AML-193 (cell line): ENCODE data around the gene TBX21.
"Not testable (repeated sequence)": the region's sequence is repeated elsewhere in the genome, so short reads cannot be mapped to it uniquely, and the experiment has no call there.

ENCODE experiments used
- DNase-seq, 2 experiments: peaks; one replicate each; lab custom pipeline; 2025; lab: John Stamatoyannopoulos, UW

TBX21 gene

DNA sequence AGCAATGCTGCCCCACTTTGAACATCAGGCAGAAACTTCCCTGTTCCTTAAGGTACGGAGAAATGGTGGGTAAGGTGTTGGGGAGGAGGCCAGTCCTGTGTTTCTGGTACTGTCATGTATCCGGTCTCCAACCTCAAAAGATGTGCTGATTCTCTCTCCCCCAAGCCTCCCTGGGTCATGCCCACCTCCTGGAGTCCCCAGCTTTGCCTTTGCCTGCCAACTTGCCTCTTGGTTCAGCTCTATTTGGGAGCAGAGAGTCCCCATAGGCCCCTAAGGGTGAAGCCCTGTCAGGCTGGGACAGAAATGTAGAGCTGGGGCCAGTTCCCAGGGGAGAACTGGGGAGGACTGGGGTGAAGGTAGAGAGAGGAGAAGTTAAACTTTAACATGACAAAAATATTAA is 1.6 kb upstream of the TBX21 start:
- no peak for DNase-seq

DNA sequence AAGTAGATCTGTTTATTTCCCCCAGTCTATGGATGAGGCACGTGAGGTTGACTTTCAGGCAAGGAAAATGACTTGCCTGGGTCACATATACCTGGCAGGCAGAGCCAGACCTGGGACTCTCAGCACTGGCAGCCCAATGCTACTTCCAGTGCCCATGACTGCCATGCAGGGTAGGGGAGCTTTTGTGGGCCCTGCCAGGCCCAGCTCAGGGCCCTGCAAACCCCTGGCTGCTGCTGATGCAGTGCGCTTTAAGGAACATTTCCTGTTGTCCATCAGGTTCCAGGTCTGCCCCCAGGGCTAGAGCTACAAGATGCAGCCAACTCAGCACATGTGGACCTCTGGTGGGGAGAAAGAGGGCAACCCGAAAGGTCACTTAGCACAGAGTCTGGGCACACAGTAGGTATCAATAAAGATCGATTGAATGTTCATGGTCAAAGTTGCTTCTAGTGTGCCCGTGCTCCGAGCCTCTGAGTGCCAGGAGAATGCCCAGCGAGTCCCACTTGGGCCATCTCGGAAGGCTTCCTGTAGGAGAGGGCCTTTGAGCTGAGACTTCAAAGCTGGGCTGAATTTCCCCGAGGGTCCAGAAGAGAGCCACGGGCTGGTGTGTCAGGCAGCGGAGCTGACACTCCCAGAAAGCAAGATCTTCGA is 513 bp upstream of the TBX21 start:
- no peak for DNase-seq

DNA sequence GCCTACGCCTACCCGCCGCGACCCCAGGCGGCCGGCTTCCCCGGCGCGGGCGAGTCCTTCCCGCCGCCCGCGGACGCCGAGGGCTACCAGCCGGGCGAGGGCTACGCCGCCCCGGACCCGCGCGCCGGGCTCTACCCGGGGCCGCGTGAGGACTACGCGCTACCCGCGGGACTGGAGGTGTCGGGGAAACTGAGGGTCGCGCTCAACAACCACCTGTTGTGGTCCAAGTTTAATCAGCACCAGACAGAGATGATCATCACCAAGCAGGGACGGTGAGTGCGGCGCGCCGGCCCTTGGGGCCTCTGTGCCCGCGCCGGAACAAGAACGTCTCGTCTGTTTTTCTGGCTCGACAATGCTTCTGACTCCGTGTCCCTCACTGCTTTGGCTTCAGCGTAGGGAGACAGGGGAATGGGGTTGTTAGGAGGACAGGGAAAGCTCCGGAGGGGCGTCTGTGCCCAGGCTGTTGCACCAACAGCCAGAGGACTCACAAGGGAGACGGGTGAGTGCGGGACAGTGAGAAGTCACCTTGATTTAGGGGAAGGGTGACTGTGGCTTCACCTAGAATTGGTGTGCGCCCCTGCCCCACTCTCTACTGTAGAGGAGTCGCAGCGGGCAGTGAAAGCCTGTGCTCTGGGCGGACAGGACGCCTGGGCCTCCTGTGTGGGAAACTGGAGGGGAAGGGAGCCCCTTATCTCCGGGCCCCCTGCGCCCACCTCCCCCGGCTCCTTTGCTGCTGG is 806 bp downstream of the TBX21 start:
- no peak for DNase-seq

DNA sequence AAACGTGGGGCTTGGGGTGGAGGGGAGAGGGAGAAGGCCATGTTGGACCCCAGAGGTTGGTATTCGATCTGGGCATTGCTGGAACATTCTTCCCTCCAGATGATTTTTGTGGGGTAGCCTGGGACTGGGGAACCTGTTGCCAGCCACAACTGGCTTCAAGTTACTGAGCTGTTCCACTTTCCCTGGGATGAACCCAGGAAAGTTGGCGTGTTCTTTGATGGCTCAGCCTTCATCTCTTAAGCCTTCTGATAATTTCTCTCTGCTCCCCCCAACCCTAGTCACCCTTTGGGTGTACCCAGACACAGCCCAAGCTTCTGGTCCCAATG is 2.1 kb downstream of the TBX21 start:
- no peak for DNase-seq

DNA sequence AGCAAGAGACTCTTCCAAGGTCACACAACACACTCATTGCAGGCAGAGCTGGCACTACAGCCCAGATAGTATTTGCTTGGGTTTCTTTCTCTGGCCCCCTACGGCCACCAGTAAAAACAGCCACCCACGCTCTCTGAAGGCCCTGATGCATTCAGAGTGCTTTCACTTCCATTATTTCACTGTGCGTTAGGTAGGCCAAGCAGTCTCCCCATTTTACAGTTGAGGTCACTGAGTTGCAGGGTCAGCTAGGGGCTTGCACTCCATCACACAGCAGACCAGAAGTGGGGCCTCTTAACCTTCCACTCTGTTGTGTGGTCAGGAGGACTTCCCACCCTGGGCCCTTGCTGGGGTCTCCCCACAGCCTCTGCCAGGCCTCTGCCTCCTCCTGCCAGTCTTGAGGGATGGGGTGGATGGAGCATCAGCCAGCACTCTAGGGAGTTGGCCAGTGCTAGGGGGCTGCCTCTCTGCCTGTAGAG is 2.5 kb downstream of the TBX21 start:
- no peak for DNase-seq

DNA sequence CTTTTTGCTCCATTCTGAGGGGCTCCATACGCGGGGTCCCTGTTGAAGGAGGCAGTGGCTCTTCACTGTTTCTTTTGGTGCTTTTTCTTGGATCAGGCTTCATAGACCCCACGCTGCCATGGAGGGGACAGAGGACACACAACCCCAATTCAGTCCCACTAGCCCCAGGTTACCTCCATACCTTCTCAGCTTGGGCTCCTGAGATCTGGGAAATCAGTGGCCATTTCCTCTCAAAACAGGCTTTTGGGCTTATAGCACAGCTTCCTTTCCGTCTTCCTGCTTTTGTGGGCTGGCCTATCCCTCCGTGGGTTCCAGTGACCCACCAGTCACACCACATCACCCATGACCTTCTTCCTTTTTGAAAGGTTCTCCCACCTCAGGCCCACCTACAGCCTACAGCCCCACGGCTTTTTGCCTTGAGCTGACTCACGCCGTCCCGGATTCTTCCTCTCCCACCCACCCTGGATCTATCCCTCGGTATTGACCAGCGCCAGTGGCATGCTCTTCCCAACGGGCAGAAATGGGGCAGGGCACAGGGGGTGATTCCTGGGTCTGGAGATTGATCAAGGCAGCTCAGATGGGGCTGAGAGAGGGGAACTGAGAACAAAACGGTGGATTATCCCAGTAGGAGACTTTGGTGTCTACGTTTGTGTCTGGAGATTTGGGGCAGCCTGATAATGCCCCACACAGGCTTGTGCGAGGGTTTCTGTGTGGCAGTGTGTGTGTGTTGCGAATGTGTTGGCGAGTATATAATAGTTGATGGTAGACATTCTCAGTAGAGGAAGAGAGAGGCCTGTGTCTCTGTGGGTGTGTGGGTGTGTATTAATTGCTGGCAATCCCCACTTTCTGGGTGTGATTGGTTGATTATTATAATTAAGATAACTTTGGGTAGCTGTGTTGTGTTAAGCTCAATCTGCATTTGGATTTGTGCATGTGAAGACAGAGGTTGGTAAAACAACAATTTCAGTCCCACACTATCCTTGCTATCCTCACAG is 3.8 kb downstream of the TBX21 start:
- DNase-seq, result no peak

GRCh38 chr17:47738178-47738577 is 5.1 kb downstream of the TBX21 start:
- no peak for DNase-seq

- DNase-seq, result no peak
These were observed 6.1 kb downstream of the TBX21 start for GRCh38 chr17:47739150-47739549.

DNA sequence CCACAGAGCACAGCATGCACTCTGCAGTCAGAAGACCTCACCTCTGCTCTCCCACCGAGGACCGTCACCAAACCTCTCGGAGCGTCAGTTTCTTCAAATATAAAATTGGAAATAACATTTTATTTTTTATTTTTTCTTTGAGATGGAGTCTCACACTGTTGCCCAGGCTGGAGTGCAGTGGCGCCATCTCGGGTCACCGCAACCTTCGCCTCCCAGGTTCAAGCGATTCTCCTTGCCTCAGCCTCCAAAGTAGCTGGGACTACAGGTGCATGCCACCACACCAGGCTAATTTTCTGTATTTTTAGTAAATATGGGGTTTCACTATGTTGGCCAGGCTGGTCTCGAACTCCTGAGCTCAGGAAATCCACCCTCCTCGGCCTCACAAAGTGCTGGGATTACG is 6.9 kb downstream of the TBX21 start:
- DNase-seq, result not testable (repeated sequence)

- no peak for DNase-seq
These were observed 8.2 kb downstream of the TBX21 start for GRCh38 chr17:47741109-47741792.

DNA sequence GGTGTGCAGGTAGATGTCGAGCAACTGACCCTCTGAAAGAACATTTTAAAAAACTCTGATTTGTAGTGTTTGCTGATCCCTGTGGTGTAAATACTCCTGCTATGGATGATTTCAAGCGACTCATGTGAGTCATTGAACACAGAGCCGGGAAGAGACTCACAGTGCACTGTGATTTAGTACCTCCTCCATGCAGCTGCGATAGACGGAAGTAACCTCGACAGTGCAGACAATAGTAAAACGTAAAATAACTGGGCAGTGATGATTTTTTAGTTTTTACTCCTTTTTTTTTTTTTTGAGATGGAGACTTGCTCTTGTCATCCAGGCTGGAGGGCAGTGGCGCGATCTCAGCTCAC is 8.7 kb downstream of the TBX21 start:
- no peak for DNase-seq

GRCh38 chr17:47742319-47743181 is 9.5 kb downstream of the TBX21 start:
- no peak for DNase-seq

- no peak for DNase-seq
These were observed 11.4 kb downstream of the TBX21 start for GRCh38 chr17:47744168-47745036.

- DNase-seq, result no peak
These were observed 12.0 kb downstream of the TBX21 start for GRCh38 chr17:47745037-47745380.

GRCh38 chr17:47751471-47751870 is 18.4 kb downstream of the TBX21 start:
- no peak for DNase-seq

GRCh38 chr17:47757386-47757785 is 24.4 kb downstream of the TBX21 start:
- DNase-seq, result no peak

DNA sequence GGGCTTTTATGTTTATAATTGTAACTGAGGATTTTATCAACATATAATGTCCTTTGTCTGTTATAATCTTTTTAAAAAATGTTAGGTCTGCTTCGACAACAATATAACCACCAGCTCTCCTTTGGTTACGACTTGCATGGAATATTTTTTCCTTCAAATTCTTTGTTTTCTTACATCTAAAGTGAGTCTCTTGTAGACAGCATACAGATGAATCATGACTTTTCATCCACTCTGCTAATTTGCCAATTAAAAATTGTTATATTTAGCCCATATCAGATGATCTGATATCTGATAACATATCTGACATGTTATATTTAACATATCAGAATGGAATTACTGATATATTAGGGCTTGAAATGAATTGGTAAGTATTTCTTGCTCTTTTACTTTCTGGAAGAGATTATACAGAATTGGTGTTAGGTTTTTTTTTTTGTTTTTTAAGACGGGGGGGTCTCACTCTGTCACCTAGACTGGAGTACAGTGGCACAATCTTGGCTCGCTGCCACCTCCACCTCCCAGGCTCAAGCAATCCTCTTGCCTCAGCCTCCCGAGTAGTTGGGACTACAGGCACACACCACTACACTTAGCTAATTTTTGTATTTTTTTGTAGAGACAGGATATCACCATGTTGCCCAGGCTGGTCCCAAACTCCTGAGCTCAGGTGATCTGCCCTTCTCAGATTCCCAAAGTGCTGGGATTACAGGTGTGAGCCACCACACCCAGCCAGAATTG is 27.5 kb downstream of the TBX21 start:
- no peak for DNase-seq

GRCh38 chr17:47762728-47763127 is 29.7 kb downstream of the TBX21 start:
- DNase-seq, result no peak

GRCh38 chr17:47763913-47764582 is 31.0 kb downstream of the TBX21 start:
- no peak for DNase-seq
